K562 (cell line): ENCODE measurements around the gene SERPINF2. TPM values are rescaled to one million over a fixed set of nuclear protein-coding genes. Genes with fewer than 3 reads are reported as not detected.
A peak's percentile ranks its signal among the peaks of the same experiment; 100 is the strongest.

Experiments
- BCOR ChIP-seq: fragments of 450-650 bp; IDR thresholded peaks from 2 replicates; pipeline ENCODE4 v1.6.1; 2016
- CBFA2T3 ChIP-seq: fragments of 450-650 bp; IDR thresholded peaks from 2 replicates; pipeline ENCODE4 v1.6.1; 2017
- GATA2 ChIP-seq: sonication (generic); formaldehyde crosslinking; IDR thresholded peaks from 2 replicates; pipeline ENCODE4 v1.4.0; 2020; ENCODE audit warnings: mild to moderate bottlenecking, missing genetic modification reagents
- HMG20A ChIP-seq: fragments of 450-650 bp; formaldehyde crosslinking; conservative IDR thresholded peaks from 2 replicates; pipeline ENCODE4 v1.4.0; 2020; ENCODE audit warnings: mild to moderate bottlenecking, mixed read lengths
- HNRNPH1 ChIP-seq: fragments of 200-400 bp; formaldehyde crosslinking; optimal IDR thresholded peaks from 2 replicates; pipeline ENCODE3; 2017; ENCODE audit warnings: low read depth, mild to moderate bottlenecking, low read length, moderate library complexity
- HOXB6 ChIP-seq: fragments of 250-450 bp; sonication (Bioruptor Pico); IDR thresholded peaks from 2 replicates; pipeline ENCODE4 v1.5.1; 2022; ENCODE audit warnings: mild to moderate bottlenecking, borderline replicate concordance
- JUND ChIP-seq, 2 experiments: IDR thresholded peaks; 2 replicates in 1 of 2; 3 replicates in 1 of 2; pipeline ENCODE4 v1.6.1; 2011; ENCODE audit warnings: borderline replicate concordance in 2 of 2, low read depth in 2 of 2, low read length in 2 of 2, improper control_type of control experiment in 1 of 2, missing biosample characterization in 1 of 2, missing genetic modification characterization in 1 of 2, missing genetic modification reagents in 1 of 2
- TAF7 ChIP-seq: fragments of 450-650 bp; IDR thresholded peaks from 2 replicates; pipeline ENCODE4 v1.6.1; 2016; ENCODE audit warnings: missing genetic modification characterization, missing compliant biosample characterization
- TAF9B ChIP-seq: fragments of 450-650 bp; IDR thresholded peaks from 2 replicates; pipeline ENCODE4 v1.6.1; 2018; ENCODE audit warnings: mild to moderate bottlenecking; ENCODE audit not compliant: partially characterized antibody
- USF2 ChIP-seq: sonication (generic); formaldehyde crosslinking; IDR thresholded peaks from 2 replicates; pipeline ENCODE4 v1.5.0; 2020; ENCODE audit warnings: missing genetic modification reagents
- ZNF507 ChIP-seq: conservative IDR thresholded peaks from 2 replicates; pipeline ENCODE4 v1.6.1; 2017; ENCODE audit warnings: missing genetic modification characterization, missing compliant biosample characterization
- polyA plus RNA-seq, 8 experiments: library from polyadenylated mRNA; depleted of rRNA in 4 of 8; stranded (reverse) in 5 of 8; unstranded in 3 of 8; fragments of >200 nt; fragmentation: Nextera tagmentation in 2 of 8; fragmentation: Illumina TruSeq in 1 of 8; extraction: Ambion mirVana in 2 of 8; extraction: Trizol in 1 of 8; gene quantifications; 2 replicates each; pipeline versions ENCODE4 v1.2.1 to v1.2.3, GENCODE V29; 2011 to 2014; ENCODE audit warnings: inconsistent platforms in 1 of 8, missing spikeins in 1 of 8
- total RNA-seq, 7 experiments: library from RNA; depleted of rRNA in 6 of 7; stranded (reverse); fragments of >200 nt in 6 of 7; fragmentation: Illumina TruSeq in 2 of 7; extraction: Trizol in 2 of 7; gene quantifications; 2 replicates each; pipeline versions ENCODE4 v1.2.1 to v1.2.3, GENCODE V29; 2011 to 2021; ENCODE audit warnings: low replicate concordance in 1 of 7
- TF ChIP-seq, protein P1 (sequence below): fragments of 250-450 bp; sonication (Bioruptor Pico); IDR thresholded peaks from 2 replicates; pipeline ENCODE4 v1.5.0; 2021; ENCODE audit warnings: mild to moderate bottlenecking, borderline replicate concordance
- TF ChIP-seq, protein P2 (sequence below): fragments of 200-800 bp; sonication (Bioruptor generic); IDR thresholded peaks from 2 replicates; pipeline ENCODE4 v1.6.1; 2017; ENCODE audit warnings: missing genetic modification characterization, missing compliant biosample characterization

The SERPINF2 gene
- total and polyA plus RNA-seq, 9 of the 15 experiments (the other 6 are each of a cell fraction or from before 2014, with no cell fraction given) = 0.22 TPM; not detected in 8

DNA sequence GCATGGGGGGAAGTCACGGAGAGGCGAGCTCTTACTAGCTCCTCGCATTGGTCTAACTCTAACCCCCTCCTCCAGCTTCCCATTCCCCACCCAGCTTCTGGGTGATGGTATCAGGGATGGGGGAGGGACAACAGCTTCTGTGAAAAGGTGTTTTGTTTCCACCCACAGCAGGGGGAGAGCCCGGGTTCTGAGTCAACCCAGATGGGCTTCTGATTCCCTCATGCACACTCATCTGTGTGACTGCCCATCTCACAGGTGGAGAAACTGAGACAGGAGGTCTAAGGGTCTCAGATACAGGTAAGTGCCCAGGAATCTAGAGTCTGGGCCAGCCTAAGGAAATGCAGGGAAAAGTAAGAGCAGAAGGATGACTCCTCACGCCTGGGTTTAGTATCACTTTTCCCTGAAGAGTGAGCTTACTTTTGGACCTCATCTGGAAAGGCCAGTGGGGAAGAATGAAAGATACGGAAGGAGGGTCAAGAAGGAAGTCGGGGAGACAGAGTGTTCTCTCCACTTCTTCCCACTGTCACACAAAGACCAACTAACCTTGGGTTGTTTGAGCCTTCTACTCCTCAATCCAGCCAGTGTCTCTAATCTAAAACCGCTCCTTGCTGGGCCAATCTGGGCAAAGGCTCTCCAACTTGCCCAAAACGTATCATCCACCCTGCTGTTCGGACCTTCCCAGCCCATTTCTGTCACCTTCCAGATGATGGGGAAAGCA lies 29.4 kb upstream of the SERPINF2 start (continued):
- TF ChIP-seq TAF7 (tag) (no peak), HOXB6 (no peak), USF2 (CRISPR knock-in tag) (no peak), HNRNPH1 (no peak), JUND (IDR thresholded peaks at IDR 0.05; ENCODE audit: borderline replicate concordance, low read depth, low read length) (0 out of 2 replicates have a peak, but pooled peaks have one; percentile 22), JUND (tag; IDR thresholded peaks at IDR 0.05; ENCODE audit: borderline replicate concordance, low read depth, low read length) (no peak), GATA2 (CRISPR knock-in tag) (peak; percentile 44; the same call in 1 of the 2 replicates), HMG20A (CRISPR knock-in tag) (no peak), CBFA2T3 (0 out of 2 replicates have a peak, but pooled peaks have one; percentile 6), BCOR (peak; percentile 71), ZNF507 (tag) (no peak), TAF9B (no peak)
- TF ChIP-seq, protein P1, sequence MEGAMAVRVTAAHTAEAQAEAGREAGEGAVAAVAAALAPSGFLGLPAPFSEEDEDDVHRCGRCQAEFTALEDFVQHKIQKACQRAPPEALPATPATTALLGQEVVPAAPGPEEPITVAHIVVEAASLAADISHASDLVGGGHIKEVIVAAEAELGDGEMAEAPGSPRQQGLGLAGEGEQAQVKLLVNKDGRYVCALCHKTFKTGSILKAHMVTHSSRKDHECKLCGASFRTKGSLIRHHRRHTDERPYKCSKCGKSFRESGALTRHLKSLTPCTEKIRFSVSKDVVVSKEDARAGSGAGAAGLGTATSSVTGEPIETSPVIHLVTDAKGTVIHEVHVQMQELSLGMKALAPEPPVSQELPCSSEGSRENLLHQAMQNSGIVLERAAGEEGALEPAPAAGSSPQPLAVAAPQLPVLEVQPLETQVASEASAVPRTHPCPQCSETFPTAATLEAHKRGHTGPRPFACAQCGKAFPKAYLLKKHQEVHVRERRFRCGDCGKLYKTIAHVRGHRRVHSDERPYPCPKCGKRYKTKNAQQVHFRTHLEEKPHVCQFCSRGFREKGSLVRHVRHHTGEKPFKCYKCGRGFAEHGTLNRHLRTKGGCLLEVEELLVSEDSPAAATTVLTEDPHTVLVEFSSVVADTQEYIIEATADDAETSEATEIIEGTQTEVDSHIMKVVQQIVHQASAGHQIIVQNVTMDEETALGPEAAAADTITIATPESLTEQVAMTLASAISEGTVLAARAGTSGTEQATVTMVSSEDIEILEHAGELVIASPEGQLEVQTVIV (CRISPR knock-in tag) = no peak
- TF ChIP-seq, protein P2, sequence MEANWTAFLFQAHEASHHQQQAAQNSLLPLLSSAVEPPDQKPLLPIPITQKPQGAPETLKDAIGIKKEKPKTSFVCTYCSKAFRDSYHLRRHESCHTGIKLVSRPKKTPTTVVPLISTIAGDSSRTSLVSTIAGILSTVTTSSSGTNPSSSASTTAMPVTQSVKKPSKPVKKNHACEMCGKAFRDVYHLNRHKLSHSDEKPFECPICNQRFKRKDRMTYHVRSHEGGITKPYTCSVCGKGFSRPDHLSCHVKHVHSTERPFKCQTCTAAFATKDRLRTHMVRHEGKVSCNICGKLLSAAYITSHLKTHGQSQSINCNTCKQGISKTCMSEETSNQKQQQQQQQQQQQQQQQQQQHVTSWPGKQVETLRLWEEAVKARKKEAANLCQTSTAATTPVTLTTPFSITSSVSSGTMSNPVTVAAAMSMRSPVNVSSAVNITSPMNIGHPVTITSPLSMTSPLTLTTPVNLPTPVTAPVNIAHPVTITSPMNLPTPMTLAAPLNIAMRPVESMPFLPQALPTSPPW (CRISPR knock-in tag) = peak; percentile 70
